Stimulated activated effector memory CD8-positive, alpha-beta T cell treated with anti-CD3 and anti-CD28 coated beads, Interleukin-12 subunit alpha, Interleukin-12 subunit beta, amount 100 ng/mL, for 72 hours (primary cell): ENCODE measurements around the gene IRF8.

Experiments
- ATAC-seq: fragments of 150-1000 bp; cut with Tn5 transposase; 2 replicates; pipeline ENCODE4 v1.10.0; 2021
- DNase-seq, 2 donors: peaks; one replicate each; pipeline ENCODE4 v3.0.0; 2021 to 2022; ENCODE audit warnings: low spot score in 2 of 2
- H3K27ac Mint-ChIP-seq: one replicate; pipeline ENCODE4 v1.8.0; 2022; ENCODE audit warnings: mild to moderate bottlenecking, mixed read lengths
- H3K36me3 Mint-ChIP-seq: one replicate; pipeline ENCODE4 v1.8.0; 2022; ENCODE audit warnings: mild to moderate bottlenecking, mixed read lengths
- H3K4me1 Mint-ChIP-seq: one replicate; pipeline ENCODE4 v1.8.0; 2022; ENCODE audit warnings: mixed read lengths
- H3K4me3 Mint-ChIP-seq: one replicate; pipeline ENCODE4 v1.8.0; 2022; ENCODE audit warnings: mild to moderate bottlenecking, mixed read lengths
- H3K9me3 Mint-ChIP-seq: one replicate; pipeline ENCODE4 v1.8.0; 2022; ENCODE audit warnings: mixed read lengths

IRF8 gene

DNA sequence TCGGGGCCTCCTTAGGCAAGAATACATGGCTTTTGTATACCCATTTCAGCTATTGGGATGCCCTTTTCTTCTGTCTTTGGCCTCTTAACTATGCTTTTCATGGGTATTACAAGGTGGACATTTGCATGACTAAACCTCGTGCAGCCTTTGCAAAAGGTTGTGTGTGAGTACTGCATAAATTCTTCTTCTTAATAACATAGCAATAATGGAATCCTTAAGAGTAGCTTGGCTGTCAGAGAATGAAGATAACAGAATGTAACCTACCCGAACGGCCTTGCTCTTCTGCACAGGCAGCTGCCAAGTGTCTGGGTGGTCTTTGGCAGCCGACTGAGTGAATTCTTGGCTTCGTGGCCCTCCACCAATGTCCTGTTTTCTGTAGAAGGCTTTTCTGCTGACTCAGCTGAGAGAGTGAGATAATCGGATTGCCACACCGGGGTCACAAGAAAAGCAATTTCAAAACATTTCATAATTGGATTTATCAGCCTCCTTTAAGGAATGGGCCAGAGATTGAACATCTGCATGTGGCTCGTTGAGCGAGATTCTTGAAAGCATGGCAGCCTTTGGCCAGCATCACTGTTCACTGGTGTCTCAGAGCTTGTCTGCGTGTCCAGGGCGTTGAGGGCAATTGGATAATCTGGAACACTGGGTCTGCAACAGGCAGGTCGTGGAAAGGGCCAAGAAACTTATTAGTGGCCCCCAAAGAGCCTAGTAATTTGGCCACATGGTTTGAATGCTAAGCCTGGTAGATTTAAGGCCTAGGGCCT is 13.4 kb downstream of the IRF8 start:
- Mint-ChIP-seq H3K27ac (no peak overlapping the region), H3K4me1 (peaks cover 17% of the 10 kb centered on the region), H3K4me3 (no peak overlapping the region), H3K9me3 (no peaks in the 10 kb centered on the region), H3K36me3 (peaks cover 59% of the 10 kb centered on the region)
- ATAC-seq (no peak), DNase-seq (no peak)

GRCh38 chr16:85913141-85913601 is 14.2 kb downstream of the IRF8 start:
- Mint-ChIP-seq H3K4me1 (peaks cover 14% of the 10 kb centered on the region), H3K36me3 (peaks cover 64% of the 10 kb centered on the region), H3K27ac (no peak overlapping the region), H3K4me3 (no peak overlapping the region), H3K9me3 (no peaks in the 10 kb centered on the region)
- ATAC-seq = no peak
- no peak for DNase-seq

GRCh38 chr16:85913688-85914422 is 14.9 kb downstream of the IRF8 start:
- DNase-seq (no peak), ATAC-seq (no peak)
- peaks cover 64% of the 10 kb centered on the region for H3K36me3 Mint-ChIP-seq
- H3K9me3 Mint-ChIP-seq = no peaks in the 10 kb centered on the region
- no peak overlapping the region for H3K27ac Mint-ChIP-seq
- H3K4me1 Mint-ChIP-seq = peaks cover 7% of the 10 kb centered on the region
- no peak overlapping the region for H3K4me3 Mint-ChIP-seq

GRCh38 chr16:85914423-85914794 is 15.4 kb downstream of the IRF8 start:
- no peaks in the 10 kb centered on the region for H3K9me3 Mint-ChIP-seq
- peaks cover 8% of the 10 kb centered on the region for H3K4me1 Mint-ChIP-seq
- ATAC-seq (no peak), DNase-seq (no peak)
- no peak overlapping the region for H3K4me3 Mint-ChIP-seq
- H3K27ac Mint-ChIP-seq = no peak overlapping the region
- peaks cover 64% of the 10 kb centered on the region for H3K36me3 Mint-ChIP-seq

GRCh38 chr16:85915125-85915845 is 16.3 kb downstream of the IRF8 start:
- DNase-seq = no peak
- no peaks in the 10 kb centered on the region for H3K9me3 Mint-ChIP-seq
- H3K4me3 Mint-ChIP-seq = no peak overlapping the region
- H3K4me1 Mint-ChIP-seq = peaks cover 12% of the 10 kb centered on the region
- peaks cover 65% of the 10 kb centered on the region for H3K36me3 Mint-ChIP-seq
- ATAC-seq = no peak
- H3K27ac Mint-ChIP-seq = no peak overlapping the region

DNA sequence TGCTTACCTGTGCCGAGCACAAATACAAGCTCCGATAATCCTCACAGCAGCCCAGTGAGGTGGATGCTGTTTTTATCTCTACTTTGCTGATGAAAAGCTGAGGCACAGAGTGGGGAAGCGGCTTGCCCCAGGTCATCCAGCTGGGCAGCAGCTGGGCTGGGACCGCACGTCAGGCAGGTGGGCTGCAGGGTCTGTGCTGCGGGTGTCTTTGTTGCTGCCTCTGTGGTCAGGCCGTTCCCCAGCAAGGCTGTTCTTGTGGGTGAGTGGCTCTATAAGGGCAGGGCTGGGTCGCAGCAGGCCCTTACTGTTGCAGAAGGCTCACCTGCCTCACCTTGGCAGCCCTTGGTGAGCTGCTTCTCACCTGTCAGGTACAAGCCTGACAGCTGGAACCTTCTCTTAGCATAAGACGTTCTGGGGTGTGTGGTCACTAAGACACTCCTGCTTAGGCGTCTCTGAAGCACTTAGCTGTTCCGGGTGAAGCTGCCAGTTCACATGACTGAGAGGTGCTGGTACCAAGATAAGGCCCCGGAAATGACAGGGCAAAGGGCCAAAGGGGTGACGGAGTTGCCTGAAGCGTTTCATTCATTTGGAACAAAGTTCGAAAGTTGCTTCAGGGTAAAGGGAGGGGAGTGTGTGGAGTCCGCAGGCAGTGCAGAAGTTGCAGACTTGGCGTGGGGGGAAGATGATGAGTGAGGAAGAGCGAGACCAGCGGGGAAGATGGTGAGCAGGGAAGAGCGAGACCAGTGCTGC is 17.4 kb downstream of the IRF8 start:
- Mint-ChIP-seq H3K27ac (peak overlapping the region; percentile 29), H3K9me3 (no peaks in the 10 kb centered on the region), H3K36me3 (peaks cover 67% of the 10 kb centered on the region), H3K4me3 (no peak overlapping the region), H3K4me1 (peaks cover 12% of the 10 kb centered on the region)
- DNase-seq (no peak), ATAC-seq (no peak)

DNA sequence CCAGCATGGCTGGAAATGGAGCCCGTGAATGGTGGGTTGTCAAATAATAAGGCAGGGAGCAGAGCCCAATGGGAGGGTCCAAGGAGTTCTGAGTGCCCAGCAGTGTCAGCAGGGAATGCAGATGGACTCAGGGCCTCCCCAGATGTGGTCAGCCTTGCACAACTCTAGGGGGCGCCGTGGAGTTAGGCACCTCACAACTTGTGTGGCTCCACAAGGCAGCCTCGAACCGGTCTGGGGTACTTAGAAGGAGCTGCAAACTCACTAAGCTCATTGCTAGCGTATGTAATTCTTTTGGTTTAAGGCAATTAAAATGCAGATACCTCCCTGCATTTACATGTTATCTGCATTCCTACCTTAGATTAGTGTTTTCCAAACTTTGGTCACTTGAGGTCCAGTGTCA is 18.1 kb downstream of the IRF8 start:
- H3K27ac Mint-ChIP-seq = no peak overlapping the region
- no peak for ATAC-seq

DNA sequence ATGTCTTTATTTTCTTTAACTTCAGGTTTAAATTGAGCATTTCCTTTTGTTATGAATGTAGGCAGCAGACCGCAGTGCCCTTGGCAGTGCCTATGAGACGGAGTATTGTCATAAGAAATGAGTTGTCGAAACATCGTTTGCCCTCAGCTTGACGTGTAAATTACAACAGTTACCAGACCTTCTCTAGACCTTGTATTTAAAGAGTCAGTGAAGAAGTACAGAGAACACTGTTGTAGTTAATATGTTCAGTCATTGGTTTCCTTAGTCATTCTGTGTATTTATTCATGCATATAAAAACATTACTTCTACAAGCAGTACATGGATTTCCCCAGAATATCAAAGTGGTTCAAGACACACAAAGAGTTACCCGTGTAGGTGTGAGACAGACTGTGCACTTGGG is 19.0 kb downstream of the IRF8 start:
- peak; percentile 56 for ATAC-seq
- Mint-ChIP-seq H3K36me3 (peaks cover 69% of the 10 kb centered on the region), H3K27ac (no peak overlapping the region), H3K4me1 (peaks cover 12% of the 10 kb centered on the region), H3K9me3 (no peaks in the 10 kb centered on the region), H3K4me3 (no peak overlapping the region)
- no peak for DNase-seq

More for the DNA sequence above, 18.1 kb downstream of the IRF8 start:
- Mint-ChIP-seq H3K36me3 (peaks cover 71% of the 10 kb centered on the region), H3K9me3 (no peaks in the 10 kb centered on the region), H3K4me3 (no peak overlapping the region), H3K4me1 (peaks cover 12% of the 10 kb centered on the region)
- DNase-seq = no peak

DNA sequence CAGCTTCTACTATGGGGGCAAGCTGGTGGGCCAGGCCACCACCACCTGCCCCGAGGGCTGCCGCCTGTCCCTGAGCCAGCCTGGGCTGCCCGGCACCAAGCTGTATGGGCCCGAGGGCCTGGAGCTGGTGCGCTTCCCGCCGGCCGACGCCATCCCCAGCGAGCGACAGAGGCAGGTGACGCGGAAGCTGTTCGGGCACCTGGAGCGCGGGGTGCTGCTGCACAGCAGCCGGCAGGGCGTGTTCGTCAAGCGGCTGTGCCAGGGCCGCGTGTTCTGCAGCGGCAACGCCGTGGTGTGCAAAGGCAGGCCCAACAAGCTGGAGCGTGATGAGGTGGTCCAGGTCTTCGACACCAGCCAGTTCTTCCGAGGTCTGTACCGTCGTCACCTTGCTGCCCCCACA is 19.5 kb downstream of the IRF8 start:
- DNase-seq = no peak
- no peak for ATAC-seq
- Mint-ChIP-seq H3K4me3 (no peak overlapping the region), H3K36me3 (peaks cover 69% of the 10 kb centered on the region), H3K27ac (no peak overlapping the region), H3K9me3 (no peaks in the 10 kb centered on the region), H3K4me1 (peaks cover 12% of the 10 kb centered on the region)

GRCh38 chr16:85919271-85920267 is 20.6 kb downstream of the IRF8 start:
- H3K4me3 Mint-ChIP-seq = no peak overlapping the region
- peak; percentile 38 for ATAC-seq

DNA sequence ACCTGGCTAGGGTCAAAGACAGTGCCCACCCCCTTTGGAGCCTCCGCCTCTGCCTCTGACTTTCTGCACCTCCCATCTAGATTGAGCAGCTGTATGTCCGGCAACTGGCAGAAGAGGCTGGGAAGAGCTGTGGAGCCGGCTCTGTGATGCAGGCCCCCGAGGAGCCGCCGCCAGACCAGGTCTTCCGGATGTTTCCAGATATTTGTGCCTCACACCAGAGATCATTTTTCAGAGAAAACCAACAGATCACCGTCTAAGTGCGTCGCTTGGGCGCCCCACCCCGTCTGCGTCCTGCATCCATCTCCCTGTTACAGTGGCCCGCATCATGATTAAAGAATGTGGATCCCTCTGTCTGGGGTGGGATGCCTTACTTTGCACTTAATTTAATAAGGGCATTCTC is 22.1 kb downstream of the IRF8 start:
- DNase-seq (no peak), ATAC-seq (no peak)
- Mint-ChIP-seq H3K27ac (no peak overlapping the region), H3K36me3 (peaks cover 54% of the 10 kb centered on the region), H3K9me3 (no peaks in the 10 kb centered on the region), H3K4me1 (peaks cover 23% of the 10 kb centered on the region), H3K4me3 (no peak overlapping the region)

More at GRCh38 chr16:85919271-85920267, 20.6 kb downstream of the IRF8 start:
- no peaks in the 10 kb centered on the region for H3K9me3 Mint-ChIP-seq
- no peak overlapping the region for H3K27ac Mint-ChIP-seq
- no peak for DNase-seq
- H3K4me1 Mint-ChIP-seq = peaks cover 12% of the 10 kb centered on the region
- peaks cover 63% of the 10 kb centered on the region for H3K36me3 Mint-ChIP-seq

DNA sequence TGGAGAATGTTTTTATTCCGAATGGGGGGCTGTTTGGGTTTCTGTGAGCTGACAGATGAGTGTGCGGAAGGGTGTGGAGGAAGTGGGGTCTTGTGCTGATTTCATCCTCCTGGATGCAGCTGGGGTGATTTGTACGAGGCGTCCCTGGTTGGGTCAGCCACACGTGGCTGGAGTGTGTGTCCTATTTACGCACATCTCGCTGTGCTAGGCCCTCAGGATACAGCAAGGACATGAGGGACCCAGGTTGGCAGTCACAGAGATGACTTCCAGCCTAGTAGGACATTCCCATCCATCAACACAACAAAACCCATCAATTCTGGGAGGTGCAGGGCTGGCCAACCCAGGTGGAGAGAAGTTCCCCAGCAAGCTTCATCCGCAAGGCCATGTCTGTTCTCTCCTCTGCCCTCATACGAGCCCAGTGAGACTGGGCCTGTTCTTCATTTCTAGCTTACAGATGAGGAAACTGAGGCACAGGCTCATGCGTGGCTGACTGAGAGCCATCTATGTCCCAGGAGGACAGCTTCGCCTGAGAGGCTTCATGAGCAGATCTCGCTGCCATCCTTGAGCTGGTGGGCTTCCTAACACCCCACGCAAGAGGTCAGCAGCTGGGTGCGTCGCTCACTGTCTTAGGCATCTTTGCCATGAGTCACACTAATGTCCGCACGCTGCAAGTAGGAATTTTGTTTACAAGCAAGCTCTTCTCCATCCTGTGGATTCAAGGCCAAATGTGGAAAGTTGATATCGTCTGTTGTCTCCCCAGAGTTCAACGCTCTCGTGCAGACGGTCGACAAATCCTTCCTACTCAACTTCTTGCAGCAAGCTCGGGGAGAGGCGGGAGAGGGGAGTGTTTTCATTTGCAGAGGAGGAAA is 24.4 kb downstream of the IRF8 start:
- no peak for DNase-seq
- peaks cover 39% of the 10 kb centered on the region for H3K36me3 Mint-ChIP-seq
- H3K4me1 Mint-ChIP-seq = peaks cover 17% of the 10 kb centered on the region
- H3K4me3 Mint-ChIP-seq = no peak overlapping the region
- H3K27ac Mint-ChIP-seq = no peak overlapping the region
- no peak for ATAC-seq
- no peaks in the 10 kb centered on the region for H3K9me3 Mint-ChIP-seq

DNA sequence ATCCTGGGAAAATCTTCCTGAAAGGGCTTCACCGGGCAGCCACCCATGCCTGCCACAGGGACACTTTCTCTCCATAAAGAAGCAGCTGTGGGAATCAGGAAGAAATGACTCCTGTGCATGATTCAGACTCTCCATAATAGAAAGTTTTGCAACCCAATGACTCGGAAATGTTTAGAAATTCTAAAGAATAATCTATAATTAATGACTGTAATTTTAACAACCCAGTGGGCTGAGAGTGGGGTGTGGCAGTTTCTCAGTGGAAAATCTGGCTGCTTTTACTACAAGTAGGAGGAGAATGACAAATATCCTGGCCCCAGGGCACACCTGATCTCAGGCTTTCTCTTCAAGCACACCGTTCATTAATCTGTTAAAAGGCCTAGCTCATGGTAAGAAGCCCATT is 25.7 kb downstream of the IRF8 start:
- ATAC-seq = no peak
- H3K4me3 Mint-ChIP-seq = no peak overlapping the region
- H3K36me3 Mint-ChIP-seq = peaks cover 26% of the 10 kb centered on the region
- no peak overlapping the region for H3K27ac Mint-ChIP-seq
- DNase-seq = no peak
- H3K4me1 Mint-ChIP-seq = peaks cover 13% of the 10 kb centered on the region
- H3K9me3 Mint-ChIP-seq = no peaks in the 10 kb centered on the region
